Astrocyte of the spinal cord (primary cell): ENCODE measurements around the gene MOB3C.

Experiments used
- DNase-seq: peaks from one replicate; pipeline ENCODE4 v3.0.0; 2011; ENCODE audit warnings: low read depth, low spot score
- H3K4me3 ChIP-seq: 2 replicates; pipeline ENCODE4 v1.5.1; 2011; ENCODE audit warnings: low read depth, mild to moderate bottlenecking, low read length, moderate library complexity
- in situ Hi-C: cut with HindIII; loops from 2 replicates; pipeline ENCODE4 v1.10.0; 2017; ENCODE audit warnings: low sequenced_read_pairs
- TF ChIP-seq, protein P1 (sequence below): IDR thresholded peaks from 2 replicates; pipeline ENCODE4 v1.5.1; 2012; ENCODE audit warnings: low read depth, mild to moderate bottlenecking, low read length, inconsistent platforms

Gene MOB3C

DNA sequence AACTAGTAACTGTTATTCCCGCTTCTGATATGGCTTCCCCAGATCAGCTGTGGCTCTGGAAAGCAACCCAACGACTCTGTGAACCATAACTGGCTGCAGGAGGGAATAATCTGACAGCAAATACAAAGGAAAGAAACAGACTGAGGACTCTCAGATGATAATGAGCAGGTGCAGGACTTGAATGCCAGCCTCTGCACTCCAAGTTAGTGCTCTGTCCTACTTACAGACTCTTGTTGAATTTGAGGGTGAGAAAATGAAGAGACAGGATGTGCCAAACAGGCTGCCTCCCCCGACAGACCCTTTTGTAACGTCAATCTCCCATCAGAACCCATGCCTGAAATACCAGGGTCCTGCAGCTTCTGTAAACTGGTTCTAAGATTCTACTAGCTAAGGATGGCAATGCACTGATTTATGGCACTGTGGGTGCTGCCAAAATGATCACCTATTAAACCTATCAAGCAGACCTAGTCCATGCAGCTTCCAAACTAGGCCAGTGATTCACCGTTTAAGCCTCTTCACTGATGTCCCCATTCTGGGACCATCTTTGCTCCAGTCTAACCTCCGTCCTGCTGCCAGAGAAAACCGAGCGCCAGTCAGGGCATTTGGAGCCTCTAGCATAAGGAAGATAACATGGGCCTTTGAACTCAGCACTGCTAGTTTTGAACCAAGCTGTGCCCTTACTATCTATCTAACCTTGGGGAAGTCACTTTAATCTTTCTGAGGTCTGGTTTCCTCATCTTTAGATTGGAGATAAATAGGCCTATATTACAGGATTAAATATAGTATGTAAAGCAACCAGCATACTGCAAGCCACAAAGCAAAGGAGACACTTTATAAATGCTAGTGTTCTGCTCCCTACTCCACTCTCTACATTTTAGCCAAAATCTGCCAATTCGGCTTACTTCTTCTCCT, 17.3 kb downstream of the MOB3C start:
- TF ChIP-seq, protein P1, sequence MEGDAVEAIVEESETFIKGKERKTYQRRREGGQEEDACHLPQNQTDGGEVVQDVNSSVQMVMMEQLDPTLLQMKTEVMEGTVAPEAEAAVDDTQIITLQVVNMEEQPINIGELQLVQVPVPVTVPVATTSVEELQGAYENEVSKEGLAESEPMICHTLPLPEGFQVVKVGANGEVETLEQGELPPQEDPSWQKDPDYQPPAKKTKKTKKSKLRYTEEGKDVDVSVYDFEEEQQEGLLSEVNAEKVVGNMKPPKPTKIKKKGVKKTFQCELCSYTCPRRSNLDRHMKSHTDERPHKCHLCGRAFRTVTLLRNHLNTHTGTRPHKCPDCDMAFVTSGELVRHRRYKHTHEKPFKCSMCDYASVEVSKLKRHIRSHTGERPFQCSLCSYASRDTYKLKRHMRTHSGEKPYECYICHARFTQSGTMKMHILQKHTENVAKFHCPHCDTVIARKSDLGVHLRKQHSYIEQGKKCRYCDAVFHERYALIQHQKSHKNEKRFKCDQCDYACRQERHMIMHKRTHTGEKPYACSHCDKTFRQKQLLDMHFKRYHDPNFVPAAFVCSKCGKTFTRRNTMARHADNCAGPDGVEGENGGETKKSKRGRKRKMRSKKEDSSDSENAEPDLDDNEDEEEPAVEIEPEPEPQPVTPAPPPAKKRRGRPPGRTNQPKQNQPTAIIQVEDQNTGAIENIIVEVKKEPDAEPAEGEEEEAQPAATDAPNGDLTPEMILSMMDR, result no peak
- DNase-seq, result no peak
- in situ Hi-C loops, result no loop called here
- no peak overlapping the region for H3K4me3 ChIP-seq

DNA sequence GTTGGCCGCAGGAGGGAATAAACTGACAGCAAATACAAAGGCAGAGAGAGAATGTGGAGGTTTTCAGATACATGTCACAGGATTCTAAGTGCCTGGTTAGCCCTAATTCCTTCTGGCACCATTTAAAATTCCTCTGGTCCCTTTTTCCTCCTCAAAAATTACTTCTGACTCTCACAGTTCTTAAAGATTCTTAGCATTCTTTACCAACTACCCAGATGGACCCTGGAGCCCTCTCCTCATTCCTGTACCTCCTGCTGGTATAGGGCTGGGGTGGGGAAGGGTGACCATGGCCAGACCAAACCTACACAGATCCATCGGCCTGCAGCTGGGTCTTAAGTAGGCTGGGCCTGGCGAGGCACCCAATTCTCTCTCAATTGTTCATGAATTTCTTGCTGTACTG, 19.8 kb downstream of the MOB3C start:
- TF ChIP-seq, protein P1, result no peak
- DNase-seq, result no peak
- in situ Hi-C loops, result no loop called here
- H3K4me3 ChIP-seq, result no peak overlapping the region

DNA sequence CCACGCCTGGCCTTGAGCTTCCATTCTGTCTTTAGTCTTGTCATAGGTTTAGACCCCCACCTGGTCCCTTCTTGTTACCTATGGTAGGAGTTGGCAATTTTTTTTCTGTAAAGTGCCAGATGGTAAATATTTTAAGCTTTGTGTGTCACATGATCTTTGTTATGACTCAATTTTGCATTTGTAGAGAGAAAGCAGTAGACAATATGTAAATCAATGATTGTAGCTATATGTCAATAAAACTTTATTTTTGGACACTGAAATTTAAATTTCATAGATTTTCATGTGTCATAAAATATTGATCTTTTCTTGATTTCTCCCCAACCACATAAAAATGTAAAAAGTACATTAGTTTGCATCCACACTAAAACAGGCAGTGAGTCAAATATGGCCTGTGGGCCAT, 20.6 kb downstream of the MOB3C start:
- TF ChIP-seq, protein P1, result no peak
- DNase-seq, result no peak
- H3K4me3 ChIP-seq, result no peak overlapping the region
- in situ Hi-C loops, result no loop called here

DNA sequence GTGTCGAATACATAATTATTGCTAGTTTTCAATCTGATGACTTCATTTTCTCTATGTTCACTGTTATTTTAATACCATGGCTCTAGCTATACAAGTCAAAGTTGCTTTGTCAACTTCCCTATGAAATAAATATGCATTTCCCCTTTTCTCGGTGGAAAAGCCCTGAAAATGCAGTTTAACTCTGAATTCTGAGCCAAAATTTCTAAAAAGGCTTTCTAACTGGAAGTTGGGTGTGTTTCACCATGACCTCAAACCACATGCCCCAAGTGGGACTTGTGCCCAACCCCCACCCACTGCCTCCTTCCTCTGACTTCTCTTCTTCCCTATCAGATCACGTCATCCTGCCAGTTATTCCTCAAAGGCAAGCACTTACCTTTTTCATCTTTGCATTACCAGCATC, 21.5 kb downstream of the MOB3C start:
- TF ChIP-seq, protein P1, result no peak
- DNase-seq, result no peak
- in situ Hi-C loops, result no loop called here
- no peak overlapping the region for H3K4me3 ChIP-seq

DNA sequence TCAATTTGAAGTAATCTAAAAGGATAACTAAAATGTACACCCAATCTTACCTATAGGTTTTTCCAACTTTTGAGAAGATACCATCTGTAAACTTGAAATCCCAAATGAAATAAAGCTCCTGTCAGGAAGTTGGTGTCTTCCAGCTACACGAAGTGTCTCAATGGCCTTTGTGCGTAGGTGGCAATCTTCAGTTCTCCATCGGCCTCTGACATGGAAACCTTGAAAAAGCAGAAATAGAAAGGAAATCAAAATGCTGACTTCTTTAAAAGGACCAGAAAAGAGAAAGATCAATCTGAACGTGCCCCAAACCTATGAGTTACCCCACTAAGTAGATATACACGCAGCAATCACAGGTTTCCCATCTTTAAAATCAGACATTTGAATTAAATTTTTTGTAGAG, 22.5 kb downstream of the MOB3C start:
- TF ChIP-seq, protein P1, result no peak
- H3K4me3 ChIP-seq, result no peak overlapping the region
- no peak for DNase-seq
- in situ Hi-C loops, result no loop called here

DNA sequence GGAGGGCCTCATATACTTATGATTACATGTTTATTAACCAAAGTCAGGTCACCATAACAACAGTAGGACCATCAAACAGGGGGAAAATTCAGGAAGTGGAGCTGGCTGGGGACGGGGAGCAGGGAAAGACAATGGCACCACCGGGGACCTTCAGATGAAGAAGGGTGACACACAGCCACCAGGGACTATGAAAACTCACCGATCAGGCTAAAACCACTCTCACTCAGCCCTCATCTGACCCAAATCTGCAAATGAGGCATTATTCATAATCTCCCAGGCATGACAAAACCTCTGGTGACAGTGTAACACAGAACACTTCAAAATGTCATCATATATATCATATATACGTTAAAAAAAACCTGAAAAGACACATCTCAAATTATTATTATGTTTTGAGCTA, 23.8 kb downstream of the MOB3C start:
- no peak overlapping the region for H3K4me3 ChIP-seq
- DNase-seq, result no peak
- in situ Hi-C loops, result no loop called here
- TF ChIP-seq, protein P1, result no peak
